HG02763 (cell line): ENCODE measurements around the gene SPEF2.

Source experiments
- ATAC-seq: cut with Tn5 transposase; IDR thresholded peaks from one replicate; pipeline ENCODE4 v1.9.1; 2021; ENCODE audit warnings: mild to moderate bottlenecking, moderate library complexity; ENCODE audit not compliant: unreplicated experiment

SPEF2 gene

GRCh38 chr5:35717718-35718117 is 100.1 kb downstream of the SPEF2 start:
- no peak for ATAC-seq

- no peak for ATAC-seq
Observed at GRCh38 chr5:35735718-35736117, 118.1 kb downstream of the SPEF2 start.

GRCh38 chr5:35736280-35736679 is 118.6 kb downstream of the SPEF2 start:
- ATAC-seq, result no peak

GRCh38 chr5:35741126-35741716 is 123.6 kb downstream of the SPEF2 start:
- no peak for ATAC-seq

- ATAC-seq, result no peak
Observed at GRCh38 chr5:35741971-35742370, 124.3 kb downstream of the SPEF2 start.

GRCh38 chr5:35743644-35744043 is 126.0 kb downstream of the SPEF2 start:
- ATAC-seq, result no peak

GRCh38 chr5:35745193-35745592 is 127.5 kb downstream of the SPEF2 start:
- no peak for ATAC-seq

GRCh38 chr5:35745660-35746059 is 128.0 kb downstream of the SPEF2 start:
- ATAC-seq, result no peak

GRCh38 chr5:35752012-35752411 is 134.3 kb downstream of the SPEF2 start:
- ATAC-seq, result no peak

- ATAC-seq, result no peak
Observed at GRCh38 chr5:35753500-35753899, 135.8 kb downstream of the SPEF2 start.

GRCh38 chr5:35754481-35754880 is 136.8 kb downstream of the SPEF2 start:
- ATAC-seq, result no peak

- no peak for ATAC-seq
Observed at GRCh38 chr5:35755966-35756365, 138.3 kb downstream of the SPEF2 start.

- no peak for ATAC-seq
Observed at GRCh38 chr5:35758151-35758724, 140.6 kb downstream of the SPEF2 start.

- no peak for ATAC-seq
Observed at GRCh38 chr5:35761541-35761940, 143.9 kb downstream of the SPEF2 start.

GRCh38 chr5:35762368-35762767 is 144.7 kb downstream of the SPEF2 start:
- ATAC-seq, result no peak

- no peak for ATAC-seq
Observed at GRCh38 chr5:35765921-35766320, 148.3 kb downstream of the SPEF2 start.

- no peak for ATAC-seq
Observed at GRCh38 chr5:35771300-35771699, 153.6 kb downstream of the SPEF2 start.

- ATAC-seq, result no peak
Observed at GRCh38 chr5:35771839-35772238, 154.2 kb downstream of the SPEF2 start.

- ATAC-seq, result no peak
Observed at GRCh38 chr5:35773967-35774366, 156.3 kb downstream of the SPEF2 start.

GRCh38 chr5:35776757-35777156 is 159.1 kb downstream of the SPEF2 start:
- no peak for ATAC-seq

- no peak for ATAC-seq
Observed at GRCh38 chr5:35777358-35778087, 159.9 kb downstream of the SPEF2 start.

GRCh38 chr5:35778259-35778769 is 160.7 kb downstream of the SPEF2 start:
- no peak for ATAC-seq
